ENCODE measurements around the gene FBXO38.

DNA sequence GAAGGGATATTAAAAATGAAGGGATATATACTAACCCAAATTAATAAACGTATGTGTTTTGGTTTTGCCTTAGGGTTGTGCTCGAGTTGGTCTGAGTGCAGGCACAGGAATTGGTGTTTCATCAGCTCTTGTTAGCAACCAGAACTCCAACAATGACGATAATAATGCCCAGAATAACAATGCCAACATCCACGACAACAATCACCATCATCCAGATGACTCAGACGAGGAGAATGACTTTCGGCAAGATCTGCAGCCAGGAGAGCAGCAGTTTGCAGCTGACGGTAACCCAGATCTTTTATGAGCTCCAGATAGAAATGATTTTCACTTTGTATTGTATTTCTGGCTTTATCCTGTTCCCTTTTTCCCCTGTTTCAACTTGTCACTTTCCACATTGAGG lies 33.2 kb downstream of the FBXO38 start:
- TF ChIP-seq, protein P1, sequence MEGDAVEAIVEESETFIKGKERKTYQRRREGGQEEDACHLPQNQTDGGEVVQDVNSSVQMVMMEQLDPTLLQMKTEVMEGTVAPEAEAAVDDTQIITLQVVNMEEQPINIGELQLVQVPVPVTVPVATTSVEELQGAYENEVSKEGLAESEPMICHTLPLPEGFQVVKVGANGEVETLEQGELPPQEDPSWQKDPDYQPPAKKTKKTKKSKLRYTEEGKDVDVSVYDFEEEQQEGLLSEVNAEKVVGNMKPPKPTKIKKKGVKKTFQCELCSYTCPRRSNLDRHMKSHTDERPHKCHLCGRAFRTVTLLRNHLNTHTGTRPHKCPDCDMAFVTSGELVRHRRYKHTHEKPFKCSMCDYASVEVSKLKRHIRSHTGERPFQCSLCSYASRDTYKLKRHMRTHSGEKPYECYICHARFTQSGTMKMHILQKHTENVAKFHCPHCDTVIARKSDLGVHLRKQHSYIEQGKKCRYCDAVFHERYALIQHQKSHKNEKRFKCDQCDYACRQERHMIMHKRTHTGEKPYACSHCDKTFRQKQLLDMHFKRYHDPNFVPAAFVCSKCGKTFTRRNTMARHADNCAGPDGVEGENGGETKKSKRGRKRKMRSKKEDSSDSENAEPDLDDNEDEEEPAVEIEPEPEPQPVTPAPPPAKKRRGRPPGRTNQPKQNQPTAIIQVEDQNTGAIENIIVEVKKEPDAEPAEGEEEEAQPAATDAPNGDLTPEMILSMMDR (IDR thresholded peaks at IDR 0.05): no peak
- TF ChIP-seq EP300 (IDR thresholded peaks at IDR 0.05) (no peak), POLR2AphosphoS5 (IDR thresholded peaks at IDR 0.05) (no peak), POLR2A (IDR thresholded peaks at IDR 0.05; ENCODE audit: low read depth) (no peak)

Data from esophagus muscularis mucosa (tissue), 4 donors.